MM.1S (cell line): ENCODE data around the gene ARIH1.

Source experiments
- DNase-seq: peaks from one replicate; pipeline ENCODE4 v3.0.0-alpha.2; 2015
- H2AFZ ChIP-seq: fragments of 300-600 bp; sonication (generic); 2 replicates; pipeline ENCODE4 v1.6.0; 2016; ENCODE audit warnings: antibody characterized with exemption, low read length
- H3F3A ChIP-seq: fragments of 300-600 bp; sonication (generic); 2 replicates; pipeline ENCODE4 v1.6.1; 2016; ENCODE audit warnings: mild to moderate bottlenecking, antibody characterized with exemption, low read length, moderate library complexity, mixed read lengths; ENCODE audit not compliant: insufficient read depth
- H3K27ac ChIP-seq: fragments of 300-600 bp; sonication (generic); 2 replicates; pipeline ENCODE4 v1.5.1; 2016; ENCODE audit warnings: mild to moderate bottlenecking, low read length
- H3K27me3 ChIP-seq: fragments of 300-600 bp; sonication (generic); replicated peaks from 2 replicates; pipeline ENCODE4 v1.6.0; 2016; ENCODE audit warnings: low read length; ENCODE audit not compliant: insufficient read depth
- H3K36me3 ChIP-seq: fragments of 300-600 bp; sonication (generic); replicated peaks from 2 replicates; pipeline ENCODE4 v1.6.1; 2016; ENCODE audit warnings: mild to moderate bottlenecking, low read length, mixed read lengths; ENCODE audit not compliant: insufficient read depth
- H3K4me1 ChIP-seq: fragments of 300-600 bp; sonication (generic); 2 replicates; pipeline ENCODE4 v1.6.1; 2016; ENCODE audit warnings: low read length, mixed read lengths
- H3K4me2 ChIP-seq: fragments of 300-600 bp; sonication (generic); 2 replicates; pipeline ENCODE4 v1.6.0; 2016; ENCODE audit warnings: low read depth, low read length
- H3K4me3 ChIP-seq: fragments of 300-600 bp; sonication (generic); 2 replicates; pipeline ENCODE4 v1.5.1; 2016; ENCODE audit warnings: low read length, mixed read lengths
- H3K79me2 ChIP-seq: fragments of 300-600 bp; sonication (generic); 2 replicates; pipeline ENCODE4 v1.6.1; 2016; ENCODE audit warnings: mixed run types, low read length, mixed read lengths
- H3K9ac ChIP-seq: fragments of 300-600 bp; sonication (generic); 2 replicates; pipeline ENCODE4 v1.6.1; 2016; ENCODE audit warnings: low read length, mixed read lengths
- H3K9me2 ChIP-seq: fragments of 300-600 bp; sonication (generic); replicated peaks from 2 replicates; pipeline ENCODE4 v1.6.1; 2016; ENCODE audit warnings: mild to moderate bottlenecking, low read length, mixed read lengths; ENCODE audit not compliant: insufficient read depth
- H3K9me3 ChIP-seq: fragments of 300-600 bp; sonication (generic); replicated peaks from 2 replicates; pipeline ENCODE4 v1.6.1; 2016; ENCODE audit warnings: mild to moderate bottlenecking, low read length, mixed read lengths; ENCODE audit not compliant: insufficient read depth
- H4K20me1 ChIP-seq: fragments of 300-600 bp; sonication (generic); 2 replicates; pipeline ENCODE4 v1.6.1; 2016; ENCODE audit warnings: mild to moderate bottlenecking, low read length, moderate library complexity, mixed read lengths; ENCODE audit not compliant: insufficient read depth
- EZH2 ChIP-seq: fragments of 300-600 bp; sonication (generic); optimal IDR thresholded peaks from 2 replicates; pipeline ENCODE3; 2017; ENCODE audit warnings: low read depth, mild to moderate bottlenecking, antibody characterized with exemption, low read length, mixed read lengths
- EZH2phosphoT487 ChIP-seq: fragments of 300-600 bp; sonication (generic); IDR thresholded peaks from 2 replicates; pipeline ENCODE4 v1.6.1; 2018; ENCODE audit warnings: antibody characterized with exemption, low read length
- TF ChIP-seq, protein P1 (sequence below): fragments of 300-600 bp; sonication (generic); IDR thresholded peaks from 2 replicates; pipeline ENCODE4 v1.5.1; 2016; ENCODE audit warnings: antibody characterized with exemption, low read length, mixed read lengths

Gene ARIH1

DNA sequence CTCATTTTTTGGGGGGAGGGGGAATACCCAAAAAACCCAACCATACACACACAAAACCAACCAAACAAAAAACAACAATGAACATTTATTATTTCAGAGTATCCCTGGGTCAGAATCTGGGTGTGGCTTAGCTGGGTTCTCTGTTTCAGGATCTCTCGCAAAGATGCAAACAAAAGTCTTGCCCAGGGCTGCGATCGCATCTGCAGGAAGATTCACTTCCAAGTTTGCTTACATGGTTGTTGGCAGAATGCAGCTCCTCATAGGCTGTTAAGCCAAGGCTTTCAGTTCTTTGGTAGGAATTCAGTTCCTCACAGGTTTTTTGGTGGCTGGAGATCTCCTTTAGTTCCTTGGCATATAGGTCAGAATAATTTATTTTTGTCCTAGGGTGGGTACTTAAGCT is 13.7 kb upstream of the ARIH1 start:
- H3K27ac ChIP-seq, result no peak overlapping the region
- H3K79me2 ChIP-seq, result no peaks in the 10 kb centered on the region
- no peaks in the 10 kb centered on the region for H4K20me1 ChIP-seq
- no peaks in the 10 kb centered on the region for H3K36me3 ChIP-seq
- no peaks in the 10 kb centered on the region for H3K9me2 ChIP-seq
- no peak overlapping the region for H3K4me3 ChIP-seq
- no peak for DNase-seq
- H3K9me3 ChIP-seq, result no peaks in the 10 kb centered on the region
- no peak overlapping the region for H3K9ac ChIP-seq
- H2AFZ ChIP-seq, result no peak overlapping the region
- H3K4me1 ChIP-seq, result peaks cover 16% of the 10 kb centered on the region
- H3K4me2 ChIP-seq, result no peak overlapping the region
- TF ChIP-seq, protein P1, sequence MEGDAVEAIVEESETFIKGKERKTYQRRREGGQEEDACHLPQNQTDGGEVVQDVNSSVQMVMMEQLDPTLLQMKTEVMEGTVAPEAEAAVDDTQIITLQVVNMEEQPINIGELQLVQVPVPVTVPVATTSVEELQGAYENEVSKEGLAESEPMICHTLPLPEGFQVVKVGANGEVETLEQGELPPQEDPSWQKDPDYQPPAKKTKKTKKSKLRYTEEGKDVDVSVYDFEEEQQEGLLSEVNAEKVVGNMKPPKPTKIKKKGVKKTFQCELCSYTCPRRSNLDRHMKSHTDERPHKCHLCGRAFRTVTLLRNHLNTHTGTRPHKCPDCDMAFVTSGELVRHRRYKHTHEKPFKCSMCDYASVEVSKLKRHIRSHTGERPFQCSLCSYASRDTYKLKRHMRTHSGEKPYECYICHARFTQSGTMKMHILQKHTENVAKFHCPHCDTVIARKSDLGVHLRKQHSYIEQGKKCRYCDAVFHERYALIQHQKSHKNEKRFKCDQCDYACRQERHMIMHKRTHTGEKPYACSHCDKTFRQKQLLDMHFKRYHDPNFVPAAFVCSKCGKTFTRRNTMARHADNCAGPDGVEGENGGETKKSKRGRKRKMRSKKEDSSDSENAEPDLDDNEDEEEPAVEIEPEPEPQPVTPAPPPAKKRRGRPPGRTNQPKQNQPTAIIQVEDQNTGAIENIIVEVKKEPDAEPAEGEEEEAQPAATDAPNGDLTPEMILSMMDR, result no peak
- TF ChIP-seq EZH2 (no peak), EZH2phosphoT487 (no peak)
- no peaks in the 10 kb centered on the region for H3K27me3 ChIP-seq
- peaks cover 6% of the 10 kb centered on the region; the same call in 1 of the 2 replicates for H3F3A ChIP-seq

DNA sequence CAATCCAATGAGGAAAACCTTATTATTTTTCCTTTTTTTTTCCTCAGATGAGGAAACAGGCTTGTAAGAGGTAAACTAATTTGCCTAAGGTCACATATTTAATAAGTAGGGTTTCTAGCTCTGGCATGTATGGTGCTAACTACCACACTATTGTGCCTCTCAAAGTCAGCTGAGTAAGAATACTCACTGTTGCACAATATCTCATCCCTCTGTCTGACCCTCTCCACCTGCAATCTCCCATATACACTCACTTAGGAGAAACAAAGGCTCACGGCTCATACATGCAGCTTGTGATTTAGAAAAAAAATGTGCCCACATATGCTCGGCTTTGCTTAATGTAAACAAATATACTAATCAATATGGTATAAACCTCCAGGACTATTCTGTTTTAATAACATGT is 10.4 kb upstream of the ARIH1 start:
- no peaks in the 10 kb centered on the region for H3K9me2 ChIP-seq
- H3F3A ChIP-seq, result peaks cover 6% of the 10 kb centered on the region; the same call in 1 of the 2 replicates
- no peaks in the 10 kb centered on the region for H4K20me1 ChIP-seq
- no peak overlapping the region for H2AFZ ChIP-seq
- H3K79me2 ChIP-seq, result no peaks in the 10 kb centered on the region
- no peaks in the 10 kb centered on the region for H3K27me3 ChIP-seq
- no peak for DNase-seq
- H3K9ac ChIP-seq, result no peak overlapping the region
- TF ChIP-seq, protein P1, result no peak
- TF ChIP-seq EZH2phosphoT487, result no peak
- no peak for TF ChIP-seq EZH2
- no peaks in the 10 kb centered on the region for H3K9me3 ChIP-seq
- peak overlapping the region; percentile 58; the same call in 1 of the 2 replicates for H3K4me2 ChIP-seq
- H3K4me3 ChIP-seq, result no peak overlapping the region
- H3K27ac ChIP-seq, result no peak overlapping the region
- H3K4me1 ChIP-seq, result peaks cover 16% of the 10 kb centered on the region
- H3K36me3 ChIP-seq, result no peaks in the 10 kb centered on the region

DNA sequence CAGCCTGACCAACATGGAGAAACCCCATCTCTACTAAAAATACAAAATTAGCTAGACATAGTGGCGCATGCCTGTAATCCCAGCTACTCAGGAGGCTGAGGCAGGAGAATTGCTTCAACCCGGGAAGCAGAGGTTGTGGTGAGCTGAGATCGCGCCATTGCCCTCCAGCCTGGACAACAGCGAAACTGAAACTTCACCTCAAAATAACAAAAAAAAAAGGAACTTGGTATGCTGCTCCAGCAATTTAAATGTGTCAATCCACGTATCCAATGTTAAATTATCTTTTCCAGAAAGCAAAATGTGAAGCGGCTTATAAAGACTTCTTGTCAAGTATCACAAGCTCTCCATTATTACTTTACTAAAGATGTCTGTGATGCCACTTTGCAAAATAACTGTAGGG is 9.9 kb upstream of the ARIH1 start:
- H3K79me2 ChIP-seq, result no peaks in the 10 kb centered on the region
- H3F3A ChIP-seq, result peaks cover 6% of the 10 kb centered on the region; the same call in 1 of the 2 replicates
- H3K9me2 ChIP-seq, result no peaks in the 10 kb centered on the region
- H3K4me3 ChIP-seq, result no peak overlapping the region
- no peaks in the 10 kb centered on the region for H3K27me3 ChIP-seq
- H3K9ac ChIP-seq, result no peak overlapping the region
- TF ChIP-seq, protein P1, result no peak
- TF ChIP-seq EZH2phosphoT487 (no peak), EZH2 (no peak)
- H4K20me1 ChIP-seq, result no peaks in the 10 kb centered on the region
- H3K27ac ChIP-seq, result peak overlapping the region; percentile 13; the same call in 1 of the 2 replicates
- no peaks in the 10 kb centered on the region for H3K9me3 ChIP-seq
- H3K36me3 ChIP-seq, result no peaks in the 10 kb centered on the region
- no peak overlapping the region for H2AFZ ChIP-seq
- DNase-seq, result peak; percentile 27
- peaks cover 16% of the 10 kb centered on the region for H3K4me1 ChIP-seq
- peak overlapping the region; percentile 58 for H3K4me2 ChIP-seq
